Measurements from ENCODE around the gene CD52.

- TF ChIP-seq, protein P1, sequence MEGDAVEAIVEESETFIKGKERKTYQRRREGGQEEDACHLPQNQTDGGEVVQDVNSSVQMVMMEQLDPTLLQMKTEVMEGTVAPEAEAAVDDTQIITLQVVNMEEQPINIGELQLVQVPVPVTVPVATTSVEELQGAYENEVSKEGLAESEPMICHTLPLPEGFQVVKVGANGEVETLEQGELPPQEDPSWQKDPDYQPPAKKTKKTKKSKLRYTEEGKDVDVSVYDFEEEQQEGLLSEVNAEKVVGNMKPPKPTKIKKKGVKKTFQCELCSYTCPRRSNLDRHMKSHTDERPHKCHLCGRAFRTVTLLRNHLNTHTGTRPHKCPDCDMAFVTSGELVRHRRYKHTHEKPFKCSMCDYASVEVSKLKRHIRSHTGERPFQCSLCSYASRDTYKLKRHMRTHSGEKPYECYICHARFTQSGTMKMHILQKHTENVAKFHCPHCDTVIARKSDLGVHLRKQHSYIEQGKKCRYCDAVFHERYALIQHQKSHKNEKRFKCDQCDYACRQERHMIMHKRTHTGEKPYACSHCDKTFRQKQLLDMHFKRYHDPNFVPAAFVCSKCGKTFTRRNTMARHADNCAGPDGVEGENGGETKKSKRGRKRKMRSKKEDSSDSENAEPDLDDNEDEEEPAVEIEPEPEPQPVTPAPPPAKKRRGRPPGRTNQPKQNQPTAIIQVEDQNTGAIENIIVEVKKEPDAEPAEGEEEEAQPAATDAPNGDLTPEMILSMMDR (IDR thresholded peaks at IDR 0.05): no peak
- TF ChIP-seq POLR2A (IDR thresholded peaks at IDR 0.05): no peak
These were observed 6.8 kb downstream of the CD52 start for GRCh38 chr1:26324550-26324949.
